GM21825 (cell line): ENCODE data around the gene OSBPL2.

Source experiments
- ATAC-seq: cut with Tn5 transposase; IDR thresholded peaks from one replicate; pipeline ENCODE4 v1.9.1; 2021; ENCODE audit warnings: mild to moderate bottlenecking, moderate library complexity; ENCODE audit not compliant: unreplicated experiment

Gene OSBPL2

GRCh38 chr20:62333820-62334595, 95.7 kb downstream of the OSBPL2 start:
- ATAC-seq: no peak

- no peak for ATAC-seq
Observed at GRCh38 chr20:62334881-62335280, 96.6 kb downstream of the OSBPL2 start.

- no peak for ATAC-seq
Observed at GRCh38 chr20:62335532-62335931, 97.2 kb downstream of the OSBPL2 start.

GRCh38 chr20:62336329-62336728, 98.0 kb downstream of the OSBPL2 start:
- no peak for ATAC-seq

GRCh38 chr20:62336775-62337557, 98.6 kb downstream of the OSBPL2 start:
- no peak for ATAC-seq

GRCh38 chr20:62337558-62338293, 99.4 kb downstream of the OSBPL2 start:
- no peak for ATAC-seq

- no peak for ATAC-seq
Observed at GRCh38 chr20:62338294-62338620, 99.9 kb downstream of the OSBPL2 start.

- peak; percentile 67 for ATAC-seq
Observed at GRCh38 chr20:62339647-62340062, 101.3 kb downstream of the OSBPL2 start.

GRCh38 chr20:62342910-62343309, 104.6 kb downstream of the OSBPL2 start:
- no peak for ATAC-seq

- no peak for ATAC-seq
Observed at GRCh38 chr20:62344092-62344491, 105.8 kb downstream of the OSBPL2 start.

- no peak for ATAC-seq
Observed at GRCh38 chr20:62344782-62345181, 106.5 kb downstream of the OSBPL2 start.
